ENCODE results near the gene CD151. TPM values are rescaled to one million over a fixed set of nuclear protein-coding genes. Genes with fewer than 3 reads are reported as not detected.
A peak's percentile ranks its signal among the peaks of the same experiment; 100 is the strongest.

The CD151 gene
- polyA plus RNA-seq, 1 donor from 2014 or later, result 13.8 TPM

- Mint-ChIP-seq H3K27ac (peak overlapping the region in 1 of 3 donors; percentile 35), H3K36me3 (no peaks in the 10 kb centered on the region), H3K4me1 (peaks cover 0 to 4% (median 2%) of the 10 kb centered on the region in 3 donors), H3K4me3 (no peak overlapping the region), H3K9me3 (no peaks in the 10 kb centered on the region), H3K27me3 (no peaks in the 10 kb centered on the region)
Observed at GRCh38 chr11:856397-856796, 23.6 kb downstream of the CD151 start.

- no peak overlapping the region for H3K4me3 Mint-ChIP-seq
- H3K9me3 Mint-ChIP-seq, result no peaks in the 10 kb centered on the region
- no peaks in the 10 kb centered on the region for H3K36me3 Mint-ChIP-seq
- peak overlapping the region in 1 of 3 donors; percentile 67 for H3K27ac Mint-ChIP-seq
- no peaks in the 10 kb centered on the region for H3K27me3 Mint-ChIP-seq
- peaks cover 0 to 4% (median 2%) of the 10 kb centered on the region in 3 donors for H3K4me1 Mint-ChIP-seq
Observed at GRCh38 chr11:858053-858761, 25.5 kb downstream of the CD151 start.

- Mint-ChIP-seq H3K27me3 (no peaks in the 10 kb centered on the region), H3K4me1 (peaks cover 0 to 4% (median 2%) of the 10 kb centered on the region in 3 donors), H3K4me3 (no peak overlapping the region), H3K36me3 (no peaks in the 10 kb centered on the region), H3K27ac (peak overlapping the region in 1 of 3 donors; percentile 67), H3K9me3 (no peaks in the 10 kb centered on the region)
Observed at GRCh38 chr11:858762-859339, 26.1 kb downstream of the CD151 start.

- H3K36me3 Mint-ChIP-seq, result no peaks in the 10 kb centered on the region
Observed at GRCh38 chr11:859394-860131, 26.8 kb downstream of the CD151 start.

GRCh38 chr11:860234-861104, 27.7 kb downstream of the CD151 start:
- H3K27ac Mint-ChIP-seq, result no peak overlapping the region
- no peaks in the 10 kb centered on the region for H3K9me3 Mint-ChIP-seq
- H3K27me3 Mint-ChIP-seq, result no peaks in the 10 kb centered on the region
- H3K36me3 Mint-ChIP-seq, result no peaks in the 10 kb centered on the region
- no peak overlapping the region for H3K4me3 Mint-ChIP-seq
- H3K4me1 Mint-ChIP-seq, result peaks cover 0 to 4% (median 2%) of the 10 kb centered on the region in 3 donors

More at GRCh38 chr11:859394-860131, 26.8 kb downstream of the CD151 start:
- Mint-ChIP-seq H3K27ac (no peak overlapping the region), H3K4me3 (no peak overlapping the region), H3K27me3 (no peaks in the 10 kb centered on the region), H3K9me3 (no peaks in the 10 kb centered on the region), H3K4me1 (peaks cover 0 to 4% (median 2%) of the 10 kb centered on the region in 3 donors)

- no peaks in the 10 kb centered on the region for H3K9me3 Mint-ChIP-seq
- H3K27ac Mint-ChIP-seq, result no peak overlapping the region
- H3K4me1 Mint-ChIP-seq, result peaks cover 0 to 4% (median 2%) of the 10 kb centered on the region in 3 donors
- no peak overlapping the region for H3K4me3 Mint-ChIP-seq
- no peaks in the 10 kb centered on the region for H3K27me3 Mint-ChIP-seq
- no peaks in the 10 kb centered on the region for H3K36me3 Mint-ChIP-seq
Observed at GRCh38 chr11:861105-861479, 28.3 kb downstream of the CD151 start.

- no peaks in the 10 kb centered on the region for H3K27me3 Mint-ChIP-seq
- no peaks in the 10 kb centered on the region for H3K36me3 Mint-ChIP-seq
- no peak overlapping the region for H3K4me3 Mint-ChIP-seq
- H3K9me3 Mint-ChIP-seq, result no peaks in the 10 kb centered on the region
- peaks cover 0 to under 1% (median 0%) of the 10 kb centered on the region in 3 donors for H3K4me1 Mint-ChIP-seq
- H3K27ac Mint-ChIP-seq, result no peak overlapping the region
Observed at GRCh38 chr11:862081-862661, 29.4 kb downstream of the CD151 start.

GRCh38 chr11:862696-863022, 29.9 kb downstream of the CD151 start:
- no peak overlapping the region for H3K27ac Mint-ChIP-seq
- H3K4me3 Mint-ChIP-seq, result no peak overlapping the region
- H3K27me3 Mint-ChIP-seq, result no peaks in the 10 kb centered on the region
- H3K4me1 Mint-ChIP-seq, result no peaks in the 10 kb centered on the region
- no peaks in the 10 kb centered on the region for H3K36me3 Mint-ChIP-seq
- H3K9me3 Mint-ChIP-seq, result no peaks in the 10 kb centered on the region

GRCh38 chr11:863023-863909, 30.5 kb downstream of the CD151 start:
- H3K4me1 Mint-ChIP-seq, result no peaks in the 10 kb centered on the region
- no peak overlapping the region for H3K4me3 Mint-ChIP-seq
- peak overlapping the region in 2 of 3 donors; percentile 16 to 23 for H3K27ac Mint-ChIP-seq
- H3K36me3 Mint-ChIP-seq, result no peaks in the 10 kb centered on the region
- no peaks in the 10 kb centered on the region for H3K9me3 Mint-ChIP-seq
- H3K27me3 Mint-ChIP-seq, result no peaks in the 10 kb centered on the region

GRCh38 chr11:863910-864827, 31.4 kb downstream of the CD151 start:
- H3K27ac Mint-ChIP-seq, result peak overlapping the region in 1 of 3 donors; percentile 16
- H3K36me3 Mint-ChIP-seq, result no peaks in the 10 kb centered on the region
- H3K4me3 Mint-ChIP-seq, result peak overlapping the region in 1 of 4 donors; percentile 47
- H3K4me1 Mint-ChIP-seq, result no peaks in the 10 kb centered on the region
- no peaks in the 10 kb centered on the region for H3K9me3 Mint-ChIP-seq
- no peaks in the 10 kb centered on the region for H3K27me3 Mint-ChIP-seq

- H3K4me3 Mint-ChIP-seq, result no peak overlapping the region
- H3K27me3 Mint-ChIP-seq, result no peaks in the 10 kb centered on the region
- H3K27ac Mint-ChIP-seq, result no peak overlapping the region
- H3K4me1 Mint-ChIP-seq, result no peaks in the 10 kb centered on the region
- no peaks in the 10 kb centered on the region for H3K36me3 Mint-ChIP-seq
- H3K9me3 Mint-ChIP-seq, result no peaks in the 10 kb centered on the region
Observed at GRCh38 chr11:864898-865297, 32.1 kb downstream of the CD151 start.

GRCh38 chr11:865462-866430, 33.0 kb downstream of the CD151 start:
- Mint-ChIP-seq H3K4me3 (no peak overlapping the region), H3K27ac (no peak overlapping the region), H3K9me3 (no peaks in the 10 kb centered on the region)

More at GRCh38 chr11:865462-866430, 33.0 kb downstream of the CD151 start:
- Mint-ChIP-seq H3K4me1 (no peaks in the 10 kb centered on the region), H3K36me3 (no peaks in the 10 kb centered on the region), H3K27me3 (no peaks in the 10 kb centered on the region)

All from IgD-negative memory B cell (primary cell).